Stimulated activated CD4-positive, alpha-beta T cell treated with anti-CD3 and anti-CD28 coated beads, Interleukin-1b, Interleukin-23, amount 100 ng/mL, for 4 hours (primary cell): ENCODE measurements around the gene PKP2.

Source experiments
- DNase-seq, 2 donors: peaks; one replicate each; pipeline ENCODE4 v3.0.0-alpha.2; 2020; ENCODE audit warnings: low read depth in 2 of 2

Gene PKP2

GRCh38 chr12:32755654-32756475 lies 140.7 kb downstream of the PKP2 start, which contains the start of gene YARS2:
TSS of gene YARS2 (minus strand) at chr12:32755897. CDS start at chr12:32755874, 23 bp downstream.
- peak; percentile 76 to 81 for DNase-seq

- DNase-seq, result peak; percentile 42 to 63
These were observed 141.4 kb downstream of the PKP2 start for GRCh38 chr12:32755051-32755653.

- no peak for DNase-seq
These were observed 142.5 kb downstream of the PKP2 start for GRCh38 chr12:32754111-32754510.

- DNase-seq, result no peak
These were observed 143.0 kb downstream of the PKP2 start for GRCh38 chr12:32753605-32754004.

- no peak for DNase-seq
These were observed 153.3 kb downstream of the PKP2 start for GRCh38 chr12:32743264-32743663.

GRCh38 chr12:32742133-32742532 lies 154.4 kb downstream of the PKP2 start:
- DNase-seq, result no peak
